Nephron (organoid): ENCODE results near the gene MEX3A.
A peak's percentile ranks its signal among the peaks of the same experiment; 100 is the strongest.

Experiments used
- H3K27ac Mint-ChIP-seq, 3 experiments: 2 replicates each; pipeline ENCODE4 v1.8.0; 2020; ENCODE audit warnings: mixed read lengths in 3 of 3, mild to moderate bottlenecking in 2 of 3, moderate library complexity in 1 of 3
- H3K27me3 Mint-ChIP-seq: 2 replicates; pipeline ENCODE4 v1.8.0; 2021; ENCODE audit warnings: low read depth, mild to moderate bottlenecking, moderate library complexity, mixed read lengths
- H3K36me3 Mint-ChIP-seq: 2 replicates; pipeline ENCODE4 v1.8.0; 2020; ENCODE audit warnings: low read depth, mixed read lengths
- H3K4me1 Mint-ChIP-seq: 2 replicates; pipeline ENCODE4 v1.8.0; 2020; ENCODE audit warnings: mixed read lengths
- H3K4me3 Mint-ChIP-seq, 3 experiments: 2 replicates each; pipeline ENCODE4 v1.8.0; 2020; ENCODE audit warnings: mild to moderate bottlenecking in 3 of 3, mixed read lengths in 3 of 3, moderate library complexity in 2 of 3
- H3K9me3 Mint-ChIP-seq: 2 replicates; pipeline ENCODE4 v1.8.0; 2020; ENCODE audit warnings: mixed read lengths
- CTCF ChIP-seq, 3 experiments: fragments of 200-600 bp; sonication (generic); IDR thresholded peaks; one replicate each; pipeline ENCODE4 v1.5.0; 2021; ENCODE audit warnings: antibody characterized with exemption in 3 of 3; ENCODE audit not compliant: unreplicated experiment in 3 of 3

The MEX3A gene

GRCh38 chr1:156103521-156103947 is 21.3 kb upstream of the MEX3A start:
- Mint-ChIP-seq H3K27me3 (no peaks in the 10 kb centered on the region), H3K4me3 (peak overlapping the region in 1 of 3 experiments; percentile 74), H3K9me3 (no peaks in the 10 kb centered on the region), H3K27ac (peak overlapping the region; percentile 95 to 96 (median 96)), H3K4me1 (peaks cover 81% of the 10 kb centered on the region), H3K36me3 (peaks cover 14% of the 10 kb centered on the region)
- no peak for TF ChIP-seq CTCF (IDR thresholded peaks at IDR 0.05; ENCODE audit: unreplicated experiment in 3 of 3)

- Mint-ChIP-seq H3K36me3 (peaks cover 20% of the 10 kb centered on the region), H3K9me3 (no peaks in the 10 kb centered on the region), H3K4me1 (peaks cover 82% of the 10 kb centered on the region), H3K4me3 (peak overlapping the region in 1 of 3 experiments; percentile 29), H3K27ac (peak overlapping the region; percentile 74 to 96 (median 95)), H3K27me3 (no peaks in the 10 kb centered on the region)
- TF ChIP-seq CTCF (IDR thresholded peaks at IDR 0.05; ENCODE audit: unreplicated experiment in 3 of 3), result no peak
Measured at GRCh38 chr1:156102633-156103511, 20.6 kb upstream of the MEX3A start.

- H3K27ac Mint-ChIP-seq, result peak overlapping the region in 2 of 3 experiments; percentile 92 to 95
- no peaks in the 10 kb centered on the region for H3K27me3 Mint-ChIP-seq
- peaks cover 77% of the 10 kb centered on the region for H3K4me1 Mint-ChIP-seq
- TF ChIP-seq CTCF (IDR thresholded peaks at IDR 0.05; ENCODE audit: unreplicated experiment in 3 of 3), result no peak
- H3K4me3 Mint-ChIP-seq, result no peak overlapping the region
- H3K36me3 Mint-ChIP-seq, result peaks cover 22% of the 10 kb centered on the region
- H3K9me3 Mint-ChIP-seq, result no peaks in the 10 kb centered on the region
Measured at GRCh38 chr1:156101880-156102279, 19.6 kb upstream of the MEX3A start.

- peak overlapping the region in 2 of 3 experiments; percentile 4 to 14 for H3K4me3 Mint-ChIP-seq
- TF ChIP-seq CTCF (IDR thresholded peaks at IDR 0.05; ENCODE audit: unreplicated experiment in 3 of 3), result no peak
- peaks cover 34% of the 10 kb centered on the region for H3K36me3 Mint-ChIP-seq
- H3K27me3 Mint-ChIP-seq, result no peaks in the 10 kb centered on the region
- no peaks in the 10 kb centered on the region for H3K9me3 Mint-ChIP-seq
- H3K4me1 Mint-ChIP-seq, result peaks cover 74% of the 10 kb centered on the region
- H3K27ac Mint-ChIP-seq, result peak overlapping the region; percentile 43 to 95 (median 90)
Measured at GRCh38 chr1:156100205-156100995, 18.1 kb upstream of the MEX3A start.

- Mint-ChIP-seq H3K4me3 (no peak overlapping the region), H3K27ac (no peak overlapping the region), H3K4me1 (peaks cover 63% of the 10 kb centered on the region), H3K9me3 (no peaks in the 10 kb centered on the region), H3K36me3 (peaks cover 34% of the 10 kb centered on the region), H3K27me3 (no peaks in the 10 kb centered on the region)
- no peak for TF ChIP-seq CTCF (IDR thresholded peaks at IDR 0.05; ENCODE audit: unreplicated experiment in 3 of 3)
Measured at GRCh38 chr1:156099282-156099681, 17.0 kb upstream of the MEX3A start.
